Measurements from ENCODE around the gene PLA2G3.

GRCh38 chr22:31090217-31091085 is 49.9 kb downstream of the PLA2G3 start:
- TF ChIP-seq EP300 (IDR thresholded peaks at IDR 0.05; ENCODE audit: low read depth) (peak; percentile 55), CTCF (IDR thresholded peaks at IDR 0.05) (no peak), POLR2A (IDR thresholded peaks at IDR 0.05) (no peak)
